Right atrium auricular region (tissue), 2 donors: ENCODE data around the gene SLC26A11. TPM values are rescaled to one million over a fixed set of nuclear protein-coding genes. Genes with fewer than 3 reads are reported as not detected.
"Not testable (repeated sequence)": the region's sequence is repeated elsewhere in the genome, so short reads cannot be mapped to it uniquely, and the experiment has no call there.

Experiments
- DNase-seq: peaks from one replicate; pipeline ENCODE4 v3.0.0-alpha.2; 2019; ENCODE audit warnings: low spot score
- H3K27ac ChIP-seq, 2 donors: fragments of 200-600 bp; sonication (generic); 1 replicate in 1 of 2; 2 replicates in 1 of 2; pipeline ENCODE4 v1.5.1; 2016 to 2019
- H3K27me3 ChIP-seq, 2 donors: fragments of 200-600 bp; sonication (generic); one replicate each; pipeline versions ENCODE4 v1.5.1 to v1.6.0; 2017 to 2019
- H3K36me3 ChIP-seq: fragments of 200-600 bp; sonication (generic); one replicate; pipeline ENCODE4 v1.5.1; 2016
- H3K4me1 ChIP-seq, 2 donors: fragments of 200-600 bp; sonication (generic); one replicate each; pipeline versions ENCODE4 v1.5.1 to v1.6.0; 2017 to 2019
- H3K4me3 ChIP-seq, 2 donors: fragments of 200-600 bp; sonication (generic); 1 replicate in 1 of 2; 2 replicates in 1 of 2; pipeline ENCODE4 v1.5.1; 2017 to 2019; ENCODE audit warnings: mild to moderate bottlenecking in 1 of 2, moderate library complexity in 1 of 2
- H3K9me3 ChIP-seq, 2 donors: fragments of 200-600 bp; sonication (generic); one replicate each; pipeline ENCODE4 v1.5.1; 2019
- CTCF ChIP-seq, 2 donors: fragments of 200-600 bp; sonication (generic); IDR thresholded peaks; one replicate each; pipeline ENCODE4 v1.5.1; 2019; ENCODE audit warnings: antibody characterized with exemption in 2 of 2
- total RNA-seq, 2 donors: library from RNA; depleted of rRNA; stranded (reverse); fragments of >200 nt; gene quantifications; one replicate each; pipeline ENCODE4 v1.1.0, GENCODE V29; 2016

The SLC26A11 gene
- total RNA-seq, 2 donors from 2014 or later, result 2.2 to 9.0 TPM

- TF ChIP-seq CTCF (IDR thresholded peaks at IDR 0.05), result no peak
Observed at GRCh38 chr17:80196652-80197051, 23.6 kb upstream of the SLC26A11 start.

GRCh38 chr17:80198144-80198661 lies 22.0 kb upstream of the SLC26A11 start:
- DNase-seq, result no peak
- no peak for TF ChIP-seq CTCF (IDR thresholded peaks at IDR 0.05)

More at GRCh38 chr17:80196652-80197051, 23.6 kb upstream of the SLC26A11 start:
- Histone ChIP-seq H3K9me3 (no peaks in the 10 kb centered on the region), H3K27ac (no peak overlapping the region), H3K4me3 (no peak overlapping the region), H3K4me1 (peaks cover 0 to 8% of the 10 kb centered on the region in 2 donors), H3K36me3 (no peaks in the 10 kb centered on the region), H3K27me3 (no peaks in the 10 kb centered on the region)
- DNase-seq, result no peak

DNA sequence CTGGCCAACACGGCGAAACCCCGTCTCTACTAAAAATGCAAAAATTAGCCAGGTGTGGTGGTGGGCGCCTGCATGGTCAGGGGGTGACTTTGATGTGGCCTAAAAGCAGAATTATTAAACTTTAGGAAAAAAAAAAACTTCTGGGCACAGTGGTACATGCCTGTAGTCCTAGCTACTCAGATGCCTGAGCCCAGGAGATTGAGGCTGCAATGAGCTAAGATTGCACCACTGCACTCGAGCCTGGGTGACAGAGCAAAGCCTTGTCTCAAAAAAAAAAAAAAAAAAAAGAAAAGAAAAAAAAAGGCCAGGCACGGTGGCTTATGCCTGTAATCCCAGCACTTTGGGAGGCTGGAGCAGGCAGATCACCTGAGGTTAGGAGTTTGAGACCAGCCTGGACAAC lies 20.9 kb upstream of the SLC26A11 start:
- not testable (repeated sequence) for DNase-seq, H3K4me3 ChIP-seq, H3K4me1 ChIP-seq, H3K36me3 ChIP-seq, H3K27me3 ChIP-seq, H3K9me3 ChIP-seq, H3K27ac ChIP-seq

More at GRCh38 chr17:80198144-80198661, 22.0 kb upstream of the SLC26A11 start:
- Histone ChIP-seq H3K4me1 (no peaks in the 10 kb centered on the region), H3K36me3 (no peaks in the 10 kb centered on the region), H3K9me3 (no peaks in the 10 kb centered on the region), H3K27ac (no peak overlapping the region), H3K27me3 (no peaks in the 10 kb centered on the region), H3K4me3 (no peak overlapping the region)

GRCh38 chr17:80201446-80201845 lies 18.8 kb upstream of the SLC26A11 start:
- no peak overlapping the region for H3K4me3 ChIP-seq
- H3K4me1 ChIP-seq, result no peaks in the 10 kb centered on the region
- no peak overlapping the region for H3K27ac ChIP-seq
- DNase-seq, result no peak
- no peak for TF ChIP-seq CTCF (IDR thresholded peaks at IDR 0.05)
- no peaks in the 10 kb centered on the region for H3K27me3 ChIP-seq
- no peaks in the 10 kb centered on the region for H3K36me3 ChIP-seq
- no peaks in the 10 kb centered on the region for H3K9me3 ChIP-seq

DNA sequence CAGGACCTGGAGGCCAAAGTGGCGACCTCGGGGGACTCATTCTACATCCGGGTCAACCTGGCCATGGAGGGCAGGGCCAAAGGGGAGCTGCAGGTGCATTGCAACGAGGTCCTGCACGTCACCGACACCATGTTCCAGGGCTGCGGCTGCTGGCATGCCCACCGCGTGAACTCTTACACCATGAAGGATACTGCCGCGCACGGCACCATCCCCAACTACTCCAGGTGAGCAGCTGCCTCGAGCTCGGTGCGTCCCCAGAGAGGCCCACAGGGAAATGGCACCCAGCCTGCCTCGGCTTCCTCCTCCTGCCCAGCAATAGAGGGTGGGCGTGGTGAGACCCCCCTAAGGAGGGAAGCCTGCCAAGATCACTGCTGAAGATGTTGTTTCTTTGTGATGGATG lies 18.0 kb upstream of the SLC26A11 start:
- Histone ChIP-seq H3K36me3 (no peaks in the 10 kb centered on the region), H3K4me1 (no peaks in the 10 kb centered on the region), H3K9me3 (no peaks in the 10 kb centered on the region), H3K27ac (no peak overlapping the region), H3K4me3 (no peak overlapping the region), H3K27me3 (no peaks in the 10 kb centered on the region)
- no peak for TF ChIP-seq CTCF (IDR thresholded peaks at IDR 0.05)
- no peak for DNase-seq

- H3K9me3 ChIP-seq, result no peaks in the 10 kb centered on the region
- H3K27ac ChIP-seq, result no peak overlapping the region
- no peaks in the 10 kb centered on the region for H3K36me3 ChIP-seq
- no peaks in the 10 kb centered on the region for H3K4me1 ChIP-seq
- H3K4me3 ChIP-seq, result no peak overlapping the region
- TF ChIP-seq CTCF (IDR thresholded peaks at IDR 0.05), result no peak
- H3K27me3 ChIP-seq, result no peaks in the 10 kb centered on the region
- DNase-seq, result no peak
Observed at GRCh38 chr17:80203471-80203963, 16.7 kb upstream of the SLC26A11 start.
